Activated gamma-delta T cell (primary cell): ENCODE data around the gene ITIH5.

Experiments
- DNase-seq: peaks from one replicate; lab custom pipeline; 2025; lab: John Stamatoyannopoulos, UW

The ITIH5 gene

GRCh38 chr10:7634142-7634894 is 32.4 kb downstream of the ITIH5 start:
- DNase-seq, result no peak

GRCh38 chr10:7626283-7626682 is 40.5 kb downstream of the ITIH5 start:
- DNase-seq, result no peak

DNA sequence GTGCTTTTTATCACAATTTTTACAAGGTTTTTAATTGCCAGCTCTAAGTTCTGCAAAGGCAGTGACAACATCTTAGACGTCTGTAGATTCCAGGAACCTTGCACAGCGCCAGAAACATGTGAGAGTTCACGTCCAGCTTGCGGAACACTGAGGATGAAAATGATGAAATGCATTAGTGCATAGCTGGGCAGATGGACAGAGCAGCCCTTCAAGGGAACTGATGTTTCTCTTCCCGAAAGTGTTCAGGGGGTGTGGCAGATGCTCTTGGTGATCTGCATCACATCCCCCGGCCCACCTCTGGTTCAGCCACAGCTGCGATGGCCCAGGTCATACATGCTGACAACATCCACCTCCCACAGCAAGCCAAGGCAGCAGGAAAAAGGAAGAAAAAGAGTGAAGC is 40.9 kb downstream of the ITIH5 start:
- DNase-seq, result no peak

GRCh38 chr10:7625009-7625408 is 41.8 kb downstream of the ITIH5 start:
- no peak for DNase-seq

GRCh38 chr10:7622969-7623368 is 43.8 kb downstream of the ITIH5 start:
- no peak for DNase-seq

- DNase-seq, result no peak
Measured at GRCh38 chr10:7618461-7618860, 48.3 kb downstream of the ITIH5 start.

DNA sequence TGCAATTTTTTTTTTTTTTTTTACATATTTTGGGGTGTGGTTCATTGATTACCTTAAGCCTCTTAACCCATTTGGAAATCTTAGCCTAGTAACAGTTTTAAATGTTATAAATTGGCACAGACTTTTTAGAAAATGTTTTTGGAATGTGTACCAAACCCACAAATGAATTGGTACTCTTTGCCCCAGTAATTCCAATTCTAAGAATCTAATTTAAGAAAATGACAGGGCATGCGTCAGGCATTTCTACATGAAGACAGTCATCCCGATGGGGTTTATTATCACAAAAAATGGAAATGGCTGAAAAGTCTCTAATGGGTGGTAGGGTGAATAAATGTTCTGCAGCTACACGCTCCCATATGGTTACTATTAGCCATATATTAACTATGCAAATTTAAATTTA is 54.9 kb downstream of the ITIH5 start:
- no peak for DNase-seq

DNA sequence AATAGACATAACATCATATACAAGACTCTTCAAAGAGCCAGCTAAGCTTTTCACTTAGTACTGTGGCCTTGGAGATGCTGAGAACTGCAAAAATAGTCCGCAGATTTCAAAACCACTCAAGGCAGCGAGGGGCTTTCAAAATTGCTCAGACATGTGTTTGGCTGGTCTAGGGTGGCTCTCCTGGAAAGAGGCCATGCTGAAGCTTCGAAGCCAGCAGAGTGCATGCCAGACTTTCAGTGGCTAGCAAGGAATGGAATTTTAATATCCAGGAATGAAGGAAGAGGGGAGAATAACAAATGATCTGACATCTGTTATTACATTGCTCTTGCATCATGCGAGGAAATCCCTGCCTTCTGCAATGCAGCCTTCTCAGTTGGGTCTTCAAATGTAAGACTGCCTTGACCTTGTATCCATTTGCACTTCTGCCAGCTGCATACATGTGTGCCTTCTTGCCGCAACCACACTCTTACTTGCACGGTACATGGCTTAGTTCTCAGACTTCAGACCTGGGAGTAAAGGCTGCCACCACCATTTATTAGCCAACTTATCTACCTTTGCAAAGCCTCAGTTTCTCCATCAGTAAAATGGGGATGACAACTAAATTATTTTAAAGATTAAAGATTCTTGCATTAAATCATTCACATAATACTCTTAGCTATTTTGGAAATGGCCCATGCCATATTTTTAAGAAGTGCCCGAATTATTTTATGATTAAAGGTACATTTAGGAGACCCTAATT is 55.9 kb downstream of the ITIH5 start:
- no peak for DNase-seq

- DNase-seq, result no peak
Measured at GRCh38 chr10:7610026-7610425, 56.7 kb downstream of the ITIH5 start.

- no peak for DNase-seq
Measured at GRCh38 chr10:7609556-7609955, 57.2 kb downstream of the ITIH5 start.

- no peak for DNase-seq
Measured at GRCh38 chr10:7608001-7608400, 58.8 kb downstream of the ITIH5 start.

- DNase-seq, result no peak
Measured at GRCh38 chr10:7606951-7607404, 59.8 kb downstream of the ITIH5 start.

- DNase-seq, result no peak
Measured at GRCh38 chr10:7605565-7606295, 61.0 kb downstream of the ITIH5 start.

GRCh38 chr10:7601023-7601656 is 65.6 kb downstream of the ITIH5 start:
- no peak for DNase-seq

- DNase-seq, result no peak
Measured at GRCh38 chr10:7598771-7599170, 68.0 kb downstream of the ITIH5 start.

DNA sequence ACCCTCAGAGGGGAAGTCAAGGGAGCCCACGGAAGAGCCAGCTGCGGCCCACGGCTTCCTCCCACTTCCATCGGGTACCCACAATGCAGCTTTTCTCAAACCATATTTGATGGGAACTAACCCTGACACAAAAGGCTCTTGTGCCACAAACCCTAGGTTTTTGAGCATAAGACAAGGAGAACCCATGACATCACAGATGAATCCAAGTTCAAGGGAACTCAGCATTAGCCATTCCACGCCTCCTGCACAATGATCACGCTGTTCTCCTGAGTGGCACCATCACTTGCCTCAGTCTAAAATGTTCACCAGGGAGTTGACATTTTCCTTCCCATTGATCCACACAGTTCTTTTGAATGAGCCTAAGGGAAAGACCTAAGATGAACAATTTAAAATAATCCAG is 70.4 kb downstream of the ITIH5 start:
- no peak for DNase-seq

- no peak for DNase-seq
Measured at GRCh38 chr10:7593905-7594304, 72.9 kb downstream of the ITIH5 start.

- DNase-seq, result no peak
Measured at GRCh38 chr10:7593063-7593462, 73.7 kb downstream of the ITIH5 start.

GRCh38 chr10:7592627-7593026 is 74.1 kb downstream of the ITIH5 start:
- no peak for DNase-seq

- DNase-seq, result no peak
Measured at GRCh38 chr10:7590271-7590670, 76.5 kb downstream of the ITIH5 start.

DNA sequence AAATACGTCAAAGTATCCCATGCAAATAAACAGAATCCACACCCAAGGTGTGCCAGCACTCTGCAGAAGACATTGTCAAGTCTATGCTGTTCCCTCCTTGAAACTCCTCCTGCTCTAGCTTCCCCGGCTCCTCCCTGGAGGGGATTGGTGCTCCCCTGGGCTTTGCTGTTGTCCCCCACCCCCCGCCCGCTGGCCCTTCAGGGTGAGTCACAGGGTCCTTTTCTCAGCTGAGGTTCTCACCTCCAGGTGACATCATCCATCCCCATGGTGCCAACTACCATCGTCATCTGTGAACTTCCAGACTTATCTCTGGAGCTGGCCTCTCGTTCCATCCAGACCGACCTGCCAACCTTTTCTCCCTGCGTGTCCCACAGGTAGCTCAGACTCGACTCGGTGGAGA is 77.0 kb downstream of the ITIH5 start:
- no peak for DNase-seq

- DNase-seq, result no peak
Measured at GRCh38 chr10:7587865-7588188, 78.9 kb downstream of the ITIH5 start.
